GM18498 (cell line): Measurements from ENCODE around the gene HSPA6.
"Not testable (repeated sequence)": the region's sequence is repeated elsewhere in the genome, so short reads cannot be mapped to it uniquely, and the experiment has no call there.

Source experiments
- ATAC-seq: cut with Tn5 transposase; IDR thresholded peaks from one replicate; pipeline ENCODE4 v1.9.1; 2021; ENCODE audit warnings: mild to moderate bottlenecking, moderate library complexity; ENCODE audit not compliant: unreplicated experiment

Gene HSPA6

GRCh38 chr1:161531986-161532643, 7.8 kb downstream of the HSPA6 start:
- no peak for ATAC-seq

GRCh38 chr1:161532644-161533567, 8.6 kb downstream of the HSPA6 start:
- ATAC-seq: not testable (repeated sequence)

- ATAC-seq: not testable (repeated sequence)
These were observed 12.8 kb downstream of the HSPA6 start for GRCh38 chr1:161537068-161537669.

GRCh38 chr1:161538925-161539479, 14.7 kb downstream of the HSPA6 start:
- ATAC-seq: not testable (repeated sequence)

- peak; percentile 57 for ATAC-seq
These were observed 15.6 kb downstream of the HSPA6 start for GRCh38 chr1:161539731-161540569.

GRCh38 chr1:161540570-161540960, 16.2 kb downstream of the HSPA6 start:
- not testable (repeated sequence) for ATAC-seq

- ATAC-seq: peak; percentile 70
These were observed 17.8 kb downstream of the HSPA6 start for GRCh38 chr1:161542091-161542559.

GRCh38 chr1:161543125-161543524, 18.8 kb downstream of the HSPA6 start:
- not testable (repeated sequence) for ATAC-seq

GRCh38 chr1:161545005-161545731, 20.8 kb downstream of the HSPA6 start:
- ATAC-seq: not testable (repeated sequence)

- ATAC-seq: not testable (repeated sequence)
These were observed 23.8 kb downstream of the HSPA6 start for GRCh38 chr1:161547995-161548741.

GRCh38 chr1:161548749-161549406, 24.5 kb downstream of the HSPA6 start:
- ATAC-seq: not testable (repeated sequence)

GRCh38 chr1:161549652-161550051, 25.3 kb downstream of the HSPA6 start, which contains the start of gene FCGR3A:
Gene FCGR3A, minus strand, starts transcription at chr1:161549818. Its CDS starts 82 bp downstream, at chr1:161549736.
- no peak for ATAC-seq

- ATAC-seq: not testable (repeated sequence)
These were observed 26.6 kb downstream of the HSPA6 start for GRCh38 chr1:161550942-161551341.

- ATAC-seq: not testable (repeated sequence)
These were observed 29.3 kb downstream of the HSPA6 start for GRCh38 chr1:161553631-161554030.

- ATAC-seq: not testable (repeated sequence)
These were observed 30.0 kb downstream of the HSPA6 start for GRCh38 chr1:161554340-161554739.

GRCh38 chr1:161554815-161555417, 30.6 kb downstream of the HSPA6 start:
- ATAC-seq: not testable (repeated sequence)

GRCh38 chr1:161556143-161556542, 31.8 kb downstream of the HSPA6 start:
- not testable (repeated sequence) for ATAC-seq

GRCh38 chr1:161556990-161557389, 32.6 kb downstream of the HSPA6 start:
- not testable (repeated sequence) for ATAC-seq
